ENCODE measurements around the gene INSRR.

INSRR gene

GRCh38 chr1:156809711-156810366, 49.1 kb downstream of the INSRR start:
- DNase-seq (no peak), ATAC-seq (ENCODE audit: insufficient read depth, low read depth) (no peak)
- no peaks in the 10 kb centered on the region for H3K4me1 ChIP-seq (ENCODE audit: insufficient read depth, low read length)
- H3K79me2 ChIP-seq (ENCODE audit: insufficient read depth, low read length), result no peaks in the 10 kb centered on the region
- H4K20me1 ChIP-seq (ENCODE audit: insufficient read depth, low read length), result no peaks in the 10 kb centered on the region
- H3K36me3 ChIP-seq (ENCODE audit: insufficient read depth, low read length), result no peaks in the 10 kb centered on the region
- no peak overlapping the region for H2AFZ ChIP-seq (ENCODE audit: low read depth, low read length)
- H3K9ac ChIP-seq (ENCODE audit: low read depth, low read length), result no peak overlapping the region
- no peak overlapping the region for H3K4me2 ChIP-seq (ENCODE audit: insufficient read depth, low read length)
- no peak overlapping the region for H3K4me3 ChIP-seq (ENCODE audit: low read depth in 1 of 2, low read length in 2 of 2)
- no peaks in the 10 kb centered on the region for H3K27me3 ChIP-seq (ENCODE audit: insufficient read depth, low read length, poor library complexity)
- no peaks in the 10 kb centered on the region for H3K9me3 ChIP-seq (ENCODE audit: insufficient read depth, low read length, severe bottlenecking)
- TF ChIP-seq, protein P1, sequence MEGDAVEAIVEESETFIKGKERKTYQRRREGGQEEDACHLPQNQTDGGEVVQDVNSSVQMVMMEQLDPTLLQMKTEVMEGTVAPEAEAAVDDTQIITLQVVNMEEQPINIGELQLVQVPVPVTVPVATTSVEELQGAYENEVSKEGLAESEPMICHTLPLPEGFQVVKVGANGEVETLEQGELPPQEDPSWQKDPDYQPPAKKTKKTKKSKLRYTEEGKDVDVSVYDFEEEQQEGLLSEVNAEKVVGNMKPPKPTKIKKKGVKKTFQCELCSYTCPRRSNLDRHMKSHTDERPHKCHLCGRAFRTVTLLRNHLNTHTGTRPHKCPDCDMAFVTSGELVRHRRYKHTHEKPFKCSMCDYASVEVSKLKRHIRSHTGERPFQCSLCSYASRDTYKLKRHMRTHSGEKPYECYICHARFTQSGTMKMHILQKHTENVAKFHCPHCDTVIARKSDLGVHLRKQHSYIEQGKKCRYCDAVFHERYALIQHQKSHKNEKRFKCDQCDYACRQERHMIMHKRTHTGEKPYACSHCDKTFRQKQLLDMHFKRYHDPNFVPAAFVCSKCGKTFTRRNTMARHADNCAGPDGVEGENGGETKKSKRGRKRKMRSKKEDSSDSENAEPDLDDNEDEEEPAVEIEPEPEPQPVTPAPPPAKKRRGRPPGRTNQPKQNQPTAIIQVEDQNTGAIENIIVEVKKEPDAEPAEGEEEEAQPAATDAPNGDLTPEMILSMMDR (IDR thresholded peaks at IDR 0.05; ENCODE audit: borderline replicate concordance, extremely low read depth, low read length, poor library complexity, severe bottlenecking), result no peak
- TF ChIP-seq EZH2 (IDR thresholded peaks at IDR 0.05; ENCODE audit: borderline replicate concordance, low read depth, low read length, severe bottlenecking), result no peak
- no peak overlapping the region for H3K27ac ChIP-seq (ENCODE audit: low read length)

DNA sequence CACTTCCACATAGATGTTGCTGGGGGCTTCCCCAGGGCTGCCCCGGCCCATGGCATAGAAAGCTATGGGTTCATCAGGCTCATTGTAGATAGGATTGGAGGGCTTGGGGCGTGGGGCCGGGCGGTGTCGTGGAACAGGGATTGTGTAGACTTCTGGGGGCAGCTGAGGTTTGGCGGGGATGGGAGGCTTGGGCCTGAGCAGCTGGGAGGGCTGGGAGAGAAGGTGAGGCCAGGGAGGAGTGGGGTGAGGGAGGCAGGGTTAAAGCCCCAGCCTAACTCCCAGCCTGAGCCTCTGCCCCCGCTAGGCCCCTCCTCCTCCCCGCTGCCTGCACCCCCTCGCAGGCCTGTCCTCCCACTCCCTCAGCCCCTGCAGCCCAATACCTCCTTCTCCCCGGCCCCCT, 49.6 kb downstream of the INSRR start:
- Histone ChIP-seq H2AFZ (ENCODE audit: low read depth, low read length) (no peak overlapping the region), H3K36me3 (ENCODE audit: insufficient read depth, low read length) (no peaks in the 10 kb centered on the region), H3K27ac (ENCODE audit: low read length) (no peak overlapping the region), H3K4me1 (ENCODE audit: insufficient read depth, low read length) (no peaks in the 10 kb centered on the region), H3K4me2 (ENCODE audit: insufficient read depth, low read length) (no peak overlapping the region), H3K79me2 (ENCODE audit: insufficient read depth, low read length) (no peaks in the 10 kb centered on the region), H3K9ac (ENCODE audit: low read depth, low read length) (no peak overlapping the region), H4K20me1 (ENCODE audit: insufficient read depth, low read length) (no peaks in the 10 kb centered on the region), H3K27me3 (ENCODE audit: insufficient read depth, low read length, poor library complexity) (no peaks in the 10 kb centered on the region), H3K4me3 (ENCODE audit: low read depth in 1 of 2, low read length in 2 of 2) (no peak overlapping the region), H3K9me3 (ENCODE audit: insufficient read depth, low read length, severe bottlenecking) (no peaks in the 10 kb centered on the region)
- DNase-seq, result no peak
- TF ChIP-seq, protein P1 (IDR thresholded peaks at IDR 0.05; ENCODE audit: borderline replicate concordance, extremely low read depth, low read length, poor library complexity, severe bottlenecking), result no peak
- no peak for TF ChIP-seq EZH2 (IDR thresholded peaks at IDR 0.05; ENCODE audit: borderline replicate concordance, low read depth, low read length, severe bottlenecking)
- ATAC-seq (ENCODE audit: insufficient read depth, low read depth), result no peak

DNA sequence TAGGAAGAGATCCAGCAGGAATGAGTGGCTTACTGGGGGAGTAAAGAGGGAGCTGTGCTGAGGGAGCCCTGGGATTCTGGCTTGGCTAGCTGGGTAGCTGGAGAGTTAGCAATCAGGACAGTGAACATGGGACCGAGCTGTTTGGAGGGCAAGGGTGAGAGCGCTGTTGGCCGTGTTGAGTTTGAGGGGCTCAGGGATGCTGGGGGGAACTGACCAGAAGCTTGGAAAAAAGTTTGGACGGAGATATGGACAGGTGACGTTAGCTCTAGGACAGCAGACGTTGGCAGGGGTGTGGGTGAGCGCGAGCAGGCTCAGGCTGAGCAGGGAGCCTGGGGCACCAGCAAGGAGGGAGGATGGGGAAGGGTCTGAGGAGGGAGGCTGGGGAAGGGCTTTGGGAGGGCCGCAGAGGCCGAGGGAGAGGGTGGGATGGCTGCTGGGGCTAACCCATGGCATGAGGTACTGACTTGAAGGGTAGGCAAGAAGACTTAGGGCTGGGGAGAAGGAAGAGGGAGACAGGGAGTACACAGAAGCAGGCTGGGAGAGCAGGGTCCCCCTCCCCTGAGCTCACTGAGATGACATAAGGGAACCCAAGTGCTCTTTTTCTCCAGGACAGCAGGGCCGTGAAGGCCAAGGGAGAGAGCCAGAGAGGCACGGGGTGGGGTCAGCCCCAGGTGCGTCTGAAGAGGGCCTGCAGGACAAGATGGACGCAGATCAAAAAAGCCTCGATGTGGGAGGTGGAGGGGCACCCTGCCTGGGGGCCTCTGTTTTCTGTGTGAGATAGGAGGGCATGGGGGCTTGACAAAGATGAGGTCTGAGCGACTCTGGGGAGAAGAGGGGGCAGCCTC, 50.5 kb downstream of the INSRR start:
- DNase-seq, result no peak
- ATAC-seq (ENCODE audit: insufficient read depth, low read depth), result no peak
- H3K9ac ChIP-seq (ENCODE audit: low read depth, low read length), result no peak overlapping the region
- no peaks in the 10 kb centered on the region for H3K79me2 ChIP-seq (ENCODE audit: insufficient read depth, low read length)
- H3K4me3 ChIP-seq (ENCODE audit: low read depth in 1 of 2, low read length in 2 of 2), result no peak overlapping the region
- no peaks in the 10 kb centered on the region for H3K4me1 ChIP-seq (ENCODE audit: insufficient read depth, low read length)
- no peaks in the 10 kb centered on the region for H3K36me3 ChIP-seq (ENCODE audit: insufficient read depth, low read length)
- H3K27me3 ChIP-seq (ENCODE audit: insufficient read depth, low read length, poor library complexity), result no peaks in the 10 kb centered on the region
- no peak overlapping the region for H3K4me2 ChIP-seq (ENCODE audit: insufficient read depth, low read length)
- no peak for TF ChIP-seq EZH2 (IDR thresholded peaks at IDR 0.05; ENCODE audit: borderline replicate concordance, low read depth, low read length, severe bottlenecking)
- TF ChIP-seq, protein P1 (IDR thresholded peaks at IDR 0.05; ENCODE audit: borderline replicate concordance, extremely low read depth, low read length, poor library complexity, severe bottlenecking), result no peak
- no peaks in the 10 kb centered on the region for H4K20me1 ChIP-seq (ENCODE audit: insufficient read depth, low read length)
- H3K27ac ChIP-seq (ENCODE audit: low read length), result no peak overlapping the region
- no peaks in the 10 kb centered on the region for H3K9me3 ChIP-seq (ENCODE audit: insufficient read depth, low read length, severe bottlenecking)
- no peak overlapping the region for H2AFZ ChIP-seq (ENCODE audit: low read depth, low read length)

All from DND-41 (cell line).